Limb (tissue), 2 donors: ENCODE data around the gene CACNA2D4.

Experiments
- DNase-seq, 2 donors: peaks; one replicate each; pipeline ENCODE4 v3.0.0-alpha.2; 2016; ENCODE audit errors: extremely low spot score in 2 of 2

CACNA2D4 gene

GRCh38 chr12:1815814-1816729 is 102.4 kb downstream of the CACNA2D4 start:
- DNase-seq: no peak

GRCh38 chr12:1815108-1815507 is 103.3 kb downstream of the CACNA2D4 start:
- no peak for DNase-seq

- DNase-seq: no peak
These were observed 104.2 kb downstream of the CACNA2D4 start for GRCh38 chr12:1814266-1814665.

GRCh38 chr12:1812650-1813302 is 105.7 kb downstream of the CACNA2D4 start:
- no peak for DNase-seq

- no peak for DNase-seq
These were observed 106.5 kb downstream of the CACNA2D4 start for GRCh38 chr12:1811948-1812291.

GRCh38 chr12:1811281-1811947 is 107.0 kb downstream of the CACNA2D4 start:
- no peak for DNase-seq

- no peak for DNase-seq
These were observed 107.5 kb downstream of the CACNA2D4 start for GRCh38 chr12:1810931-1811280.

- no peak for DNase-seq
These were observed 108.1 kb downstream of the CACNA2D4 start for GRCh38 chr12:1810201-1810930.

GRCh38 chr12:1809591-1810190 is 108.8 kb downstream of the CACNA2D4 start:
- no peak for DNase-seq

- no peak for DNase-seq
These were observed 109.5 kb downstream of the CACNA2D4 start for GRCh38 chr12:1808798-1809480.

- DNase-seq: no peak
These were observed 110.2 kb downstream of the CACNA2D4 start for GRCh38 chr12:1808036-1808797.

- no peak for DNase-seq
These were observed 111.2 kb downstream of the CACNA2D4 start for GRCh38 chr12:1807087-1807860.

- no peak for DNase-seq
These were observed 112.0 kb downstream of the CACNA2D4 start for GRCh38 chr12:1806301-1807086.

- no peak for DNase-seq
These were observed 112.9 kb downstream of the CACNA2D4 start for GRCh38 chr12:1805441-1806081.

GRCh38 chr12:1804545-1805332 is 113.7 kb downstream of the CACNA2D4 start:
- peak; percentile 90 to 92 for DNase-seq

GRCh38 chr12:1803736-1804135 is 114.7 kb downstream of the CACNA2D4 start:
- no peak for DNase-seq
